Large intestine (tissue), 3 donors: ENCODE results near the gene RNF151. TPM values are rescaled to one million over a fixed set of nuclear protein-coding genes. Genes with fewer than 3 reads are reported as not detected.
"Not testable (repeated sequence)": the region's sequence is repeated elsewhere in the genome, so short reads cannot be mapped to it uniquely, and the experiment has no call there.

Experiments
- DNase-seq, 2 donors: peaks; one replicate each; pipeline versions ENCODE4 v3.0.0 to v3.0.0-alpha.2; 2013
- H3K27ac ChIP-seq: one replicate; pipeline ENCODE4 v1.5.1; 2013; ENCODE audit warnings: low read length
- H3K27me3 ChIP-seq: 2 replicates; pipeline ENCODE4 v1.6.1; 2013; ENCODE audit warnings: low read length; ENCODE audit not compliant: control insufficient read depth, insufficient read depth
- H3K36me3 ChIP-seq: 2 replicates; pipeline ENCODE4 v1.6.1; 2013; ENCODE audit warnings: low read length; ENCODE audit not compliant: control insufficient read depth, insufficient read depth
- H3K4me1 ChIP-seq: one replicate; pipeline ENCODE4 v1.6.1; 2013; ENCODE audit warnings: low read length; ENCODE audit not compliant: control insufficient read depth, insufficient read depth
- H3K4me3 ChIP-seq: one replicate; pipeline ENCODE4 v1.5.1; 2013; ENCODE audit warnings: low read length
- H3K9me3 ChIP-seq: one replicate; pipeline ENCODE4 v1.6.1; 2013; ENCODE audit warnings: mild to moderate bottlenecking, low read depth, low read length, moderate library complexity; ENCODE audit not compliant: control insufficient read depth
- WGBS: methylation state at CpG from one replicate; pipeline ENCODE4 v1.1.5; 2013; ENCODE audit warnings: low lambda C conversion rate; ENCODE audit not compliant: insufficient coverage; 5-methylcytosine and 5-hydroxymethylcytosine counted together
- polyA plus RNA-seq: library from polyadenylated mRNA; unstranded; fragments of 120-200 nt; gene quantifications from one replicate; pipeline ENCODE4 v1.2.1, GENCODE V29; 2013

Gene RNF151
- polyA plus RNA-seq, 1 donor, result 0.09 TPM

DNA sequence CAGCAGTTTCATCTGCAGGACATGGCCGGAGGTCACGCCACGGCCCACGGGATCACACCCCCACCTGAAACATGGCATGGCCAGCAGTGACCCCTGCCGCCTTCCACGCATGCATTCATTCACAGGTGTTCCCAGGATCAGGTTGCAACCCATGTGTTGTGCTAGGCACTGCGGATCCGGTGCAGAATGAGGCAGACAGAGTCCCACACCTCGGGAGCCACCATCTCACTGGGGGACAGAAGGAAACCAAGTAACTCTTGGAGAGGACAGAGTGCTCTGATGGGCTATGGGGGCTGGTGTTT, 19.3 kb upstream of the RNF151 start:
- peaks cover 2% of the 10 kb centered on the region for H3K9me3 ChIP-seq
- peaks cover 3% of the 10 kb centered on the region for H3K4me1 ChIP-seq
- H3K4me3 ChIP-seq, result no peak overlapping the region
- H3K36me3 ChIP-seq, result no peaks in the 10 kb centered on the region
- H3K27me3 ChIP-seq, result no peaks in the 10 kb centered on the region
- H3K27ac ChIP-seq, result no peak overlapping the region
- no CpG with 5 or more reads among the region's 9 CpGs for WGBS
- DNase-seq, result no peak

DNA sequence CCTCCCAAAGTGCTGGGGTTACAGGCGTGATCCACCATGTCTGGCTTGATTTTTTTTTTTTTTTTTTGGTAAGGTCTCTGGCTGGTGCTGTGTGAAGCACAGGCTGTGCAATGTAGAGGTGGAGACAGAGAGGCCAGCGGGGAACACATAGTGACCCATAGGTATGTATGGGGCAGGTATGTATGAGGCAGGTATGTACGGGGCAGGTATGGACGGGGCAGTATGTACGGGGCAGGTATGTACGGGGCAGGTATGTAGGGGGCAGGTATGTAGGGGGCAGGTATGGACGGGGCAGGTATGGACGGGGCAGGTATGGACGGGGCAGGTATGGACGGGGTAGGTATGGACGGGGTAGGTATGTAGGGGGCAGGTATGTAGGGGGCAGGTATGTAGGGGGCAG, 17.1 kb upstream of the RNF151 start:
- no peak for DNase-seq
- no peaks in the 10 kb centered on the region for H3K27me3 ChIP-seq
- no peak overlapping the region for H3K4me3 ChIP-seq
- no peaks in the 10 kb centered on the region for H3K9me3 ChIP-seq
- 87% methylated on average over 4 of the region's 11 CpGs for WGBS
- H3K36me3 ChIP-seq, result no peaks in the 10 kb centered on the region
- no peaks in the 10 kb centered on the region for H3K4me1 ChIP-seq
- no peak overlapping the region for H3K27ac ChIP-seq

- WGBS, result no CpG with 5 or more reads among the region's 7 CpGs
- Histone ChIP-seq H3K9me3 (no peaks in the 10 kb centered on the region), H3K4me3 (no peak overlapping the region), H3K27me3 (no peaks in the 10 kb centered on the region), H3K4me1 (no peaks in the 10 kb centered on the region), H3K27ac (no peak overlapping the region), H3K36me3 (no peaks in the 10 kb centered on the region)
- no peak for DNase-seq
These were observed 16.6 kb upstream of the RNF151 start for GRCh38 chr16:1950047-1950446.

- H3K27me3 ChIP-seq, result no peaks in the 10 kb centered on the region
- H3K36me3 ChIP-seq, result no peaks in the 10 kb centered on the region
- WGBS, result no CpG with 5 or more reads among the region's 19 CpGs
- no peak overlapping the region for H3K4me3 ChIP-seq
- no peaks in the 10 kb centered on the region for H3K9me3 ChIP-seq
- DNase-seq, result no peak
- H3K4me1 ChIP-seq, result no peaks in the 10 kb centered on the region
- no peak overlapping the region for H3K27ac ChIP-seq
These were observed 16.1 kb upstream of the RNF151 start for GRCh38 chr16:1950559-1950958.

DNA sequence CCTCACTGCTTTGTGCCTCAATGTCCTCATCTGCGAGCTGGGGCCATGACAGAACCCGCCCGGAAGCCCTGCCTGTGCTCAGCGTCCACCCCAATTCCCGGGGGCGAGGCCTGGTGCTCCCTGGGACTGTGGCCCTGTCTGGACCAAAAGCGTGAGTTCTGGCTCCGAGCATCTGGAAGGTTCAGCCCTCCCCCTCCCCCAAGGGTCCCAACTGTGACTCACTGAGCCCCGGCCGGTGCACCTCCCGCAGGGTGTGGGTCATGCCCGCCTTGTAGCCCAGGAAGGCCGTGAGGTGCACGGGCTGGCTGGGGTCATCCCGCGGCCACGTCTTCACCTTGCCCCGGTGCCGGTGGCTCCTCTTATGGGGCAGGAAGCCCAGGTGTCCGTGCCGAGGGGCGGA, 12.9 kb upstream of the RNF151 start:
- no peak overlapping the region for H3K27ac ChIP-seq
- WGBS, result no CpG with 5 or more reads among the region's 22 CpGs

GRCh38 chr16:1957434-1958142, 9.1 kb upstream of the RNF151 start:
- peaks cover 19% of the 10 kb centered on the region for H3K36me3 ChIP-seq
- not testable (repeated sequence) for H3K27ac ChIP-seq, DNase-seq, H3K9me3 ChIP-seq, H3K27me3 ChIP-seq, H3K4me3 ChIP-seq
- no CpG with 5 or more reads among the region's 22 CpGs for WGBS
- peaks cover 23% of the 10 kb centered on the region for H3K4me1 ChIP-seq

More for the DNA sequence above, 12.9 kb upstream of the RNF151 start:
- H3K9me3 ChIP-seq, result peaks cover 3% of the 10 kb centered on the region
- peaks cover 2% of the 10 kb centered on the region for H3K27me3 ChIP-seq
- H3K4me3 ChIP-seq, result no peak overlapping the region
- H3K36me3 ChIP-seq, result no peaks in the 10 kb centered on the region
- no peak for DNase-seq
- H3K4me1 ChIP-seq, result peaks cover 1% of the 10 kb centered on the region

- H3K9me3 ChIP-seq, DNase-seq, H3K27me3 ChIP-seq, H3K27ac ChIP-seq, H3K4me3 ChIP-seq: not testable (repeated sequence)
- no CpG with 5 or more reads among the region's 30 CpGs for WGBS
- H3K4me1 ChIP-seq, result peaks cover 28% of the 10 kb centered on the region
- peaks cover 24% of the 10 kb centered on the region for H3K36me3 ChIP-seq
These were observed 8.5 kb upstream of the RNF151 start for GRCh38 chr16:1958143-1958491.

GRCh38 chr16:1958715-1959268, 7.9 kb upstream of the RNF151 start:
- Histone ChIP-seq H3K4me1 (peaks cover 28% of the 10 kb centered on the region), H3K27me3 (peaks cover 6% of the 10 kb centered on the region), H3K4me3 (no peak overlapping the region), H3K36me3 (peaks cover 25% of the 10 kb centered on the region), H3K9me3 (peaks cover 3% of the 10 kb centered on the region), H3K27ac (no peak overlapping the region)
- DNase-seq, result no peak
- 17% methylated on average over 3 of the region's 14 CpGs for WGBS

DNA sequence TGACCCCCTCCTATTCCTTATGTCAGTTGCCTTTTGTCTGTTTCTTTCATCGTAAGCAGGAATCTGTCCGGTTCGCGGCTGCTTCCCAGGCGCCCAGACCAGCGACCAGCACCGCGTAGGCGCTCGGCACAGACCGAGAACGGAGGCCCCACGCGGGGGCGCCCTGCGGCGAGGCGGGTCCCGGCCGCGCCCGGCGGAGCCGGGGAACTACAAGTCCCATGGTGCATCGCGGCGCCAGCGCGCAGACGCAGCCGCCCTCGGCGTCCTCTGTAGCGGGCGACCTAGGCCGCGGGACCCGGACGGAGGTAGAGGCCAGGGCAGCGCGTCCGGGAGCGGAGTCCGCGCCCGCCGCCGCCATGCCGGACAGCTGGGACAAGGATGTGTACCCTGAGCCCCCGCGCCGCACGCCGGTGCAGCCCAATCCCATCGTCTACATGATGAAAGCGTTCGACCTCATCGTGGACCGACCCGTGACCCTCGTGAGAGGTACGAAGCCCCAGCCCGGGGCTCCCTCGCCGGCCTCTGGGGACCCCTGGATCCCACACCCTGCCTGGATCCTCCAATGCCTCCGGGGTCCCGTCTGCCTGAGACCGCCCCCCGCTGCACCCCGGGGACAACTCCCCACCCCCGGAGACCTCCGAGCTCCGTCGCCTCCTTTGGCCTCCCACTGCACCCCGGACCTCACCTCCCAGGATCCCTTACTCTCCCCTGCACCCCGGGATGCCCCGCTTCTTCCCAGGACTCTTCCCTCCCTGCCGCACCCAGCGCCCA, 7.2 kb upstream of the RNF151 start, which contains the start of gene NDUFB10:
Gene NDUFB10 (plus strand): TSS at position 270 of the 771 bp plus-strand sequence. CDS start 87 bp downstream, at position 357.
- Histone ChIP-seq H3K9me3 (peaks cover 3% of the 10 kb centered on the region), H3K36me3 (peaks cover 25% of the 10 kb centered on the region), H3K27me3 (peaks cover 6% of the 10 kb centered on the region), H3K27ac (peak within 1 kb of the TSS; percentile 64), H3K4me3 (peak within 1 kb of the TSS; percentile 100), H3K4me1 (peaks cover 28% of the 10 kb centered on the region)
- DNase-seq, result peak; percentile 89 to 92
- WGBS, result no CpG with 5 or more reads among the region's 79 CpGs

DNA sequence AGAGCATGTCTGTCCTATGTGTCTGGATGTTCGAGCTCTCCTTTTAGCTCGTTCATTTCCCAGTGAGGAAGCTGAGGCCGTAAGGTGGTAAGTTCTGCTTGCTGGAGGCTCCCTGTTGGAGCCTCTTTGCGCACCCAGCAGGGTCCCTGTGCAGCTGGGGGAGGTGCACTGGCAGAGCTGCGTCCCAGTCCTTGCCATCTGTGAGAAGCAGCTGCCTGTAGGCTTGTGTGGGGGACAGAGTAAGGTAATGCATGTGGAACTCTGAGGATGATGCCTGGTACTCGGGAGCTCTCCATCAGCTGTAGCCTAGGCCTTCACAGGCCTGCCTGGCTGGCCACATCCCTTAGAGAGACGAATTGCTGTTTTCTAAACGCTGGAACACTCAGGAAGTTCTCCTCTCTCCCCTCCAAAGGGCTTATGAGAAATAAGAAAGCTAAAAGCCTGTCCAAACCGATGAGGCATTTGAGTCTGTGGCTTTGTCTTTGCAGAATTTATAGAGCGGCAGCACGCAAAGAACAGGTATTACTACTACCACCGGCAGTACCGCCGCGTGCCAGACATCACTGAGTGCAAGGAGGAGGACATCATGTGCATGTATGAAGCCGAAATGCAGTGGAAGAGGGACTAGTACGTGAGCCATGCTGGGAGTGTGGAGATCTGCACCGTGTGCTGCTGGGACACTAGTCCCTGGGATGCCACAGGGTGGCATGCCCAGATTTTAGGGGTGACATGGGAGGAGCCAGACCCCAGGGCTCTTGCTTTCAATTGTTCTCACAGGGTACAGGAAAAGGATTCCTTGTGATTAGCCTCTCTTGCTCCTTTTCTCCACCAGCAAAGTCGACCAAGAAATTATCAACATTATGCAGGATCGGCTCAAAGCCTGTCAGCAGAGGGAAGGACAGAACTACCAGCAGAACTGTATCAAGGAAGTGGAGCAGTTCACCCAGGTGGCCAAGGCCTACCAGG, 5.7 kb upstream of the RNF151 start:
- Histone ChIP-seq H3K27me3 (peaks cover 6% of the 10 kb centered on the region), H3K4me3 (peak overlapping the region; percentile 100), H3K4me1 (peaks cover 33% of the 10 kb centered on the region), H3K9me3 (peaks cover 3% of the 10 kb centered on the region), H3K27ac (no peak overlapping the region), H3K36me3 (peaks cover 25% of the 10 kb centered on the region)
- no peak for DNase-seq
- WGBS, result no CpG with 5 or more reads among the region's 20 CpGs
